Measurements from ENCODE around the gene R3HDM1. TPM values are rescaled to one million over a fixed set of nuclear protein-coding genes. Genes with fewer than 3 reads are reported as not detected.
A peak's percentile ranks its signal among the peaks of the same experiment; 100 is the strongest.

R3HDM1 gene
- total RNA-seq, 2 donors from 2014 or later, result 31.8 to 42.9 TPM

GRCh38 chr2:135755573-135755972 is 224.3 kb downstream of the R3HDM1 start:
- ATAC-seq (no peak), DNase-seq (no peak)
- Mint-ChIP-seq H3K27me3 (no peaks in the 10 kb centered on the region), H3K4me3 (no peak overlapping the region), H3K27ac (no peak overlapping the region), H3K36me3 (ENCODE audit: low read depth) (peaks cover 8% of the 10 kb centered on the region), H3K4me1 (peaks cover 2% of the 10 kb centered on the region)
- H3K9me3 ChIP-seq (ENCODE audit: control insufficient read depth, low read length, poor library complexity, severe bottlenecking), result peaks cover 12% of the 10 kb centered on the region

GRCh38 chr2:135756692-135757091 is 225.4 kb downstream of the R3HDM1 start:
- Mint-ChIP-seq H3K4me1 (peaks cover 2% of the 10 kb centered on the region), H3K27me3 (no peaks in the 10 kb centered on the region), H3K27ac (no peak overlapping the region)

DNA sequence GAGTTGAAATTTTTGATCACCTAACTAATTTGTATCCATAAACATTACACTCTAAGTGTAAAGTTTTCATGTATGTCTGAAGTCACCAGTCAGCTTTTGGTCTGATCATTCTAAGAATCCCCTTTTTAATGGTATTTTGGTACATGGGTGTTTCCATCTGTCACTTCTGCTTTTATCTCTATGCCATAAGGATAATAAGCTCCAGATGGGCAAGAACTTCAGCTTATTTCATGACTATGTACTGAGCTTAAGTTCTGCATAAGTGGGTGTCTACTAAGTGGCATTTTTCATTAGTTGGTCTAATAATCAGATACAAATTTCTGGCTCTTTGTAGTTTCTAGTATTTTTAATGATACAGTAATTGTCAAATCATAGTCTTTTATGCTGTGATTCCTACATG is 230.7 kb downstream of the R3HDM1 start:
- Mint-ChIP-seq H3K27me3 (no peaks in the 10 kb centered on the region), H3K4me1 (peaks cover 4% of the 10 kb centered on the region), H3K4me3 (no peak overlapping the region), H3K36me3 (ENCODE audit: low read depth) (peaks cover 5% of the 10 kb centered on the region), H3K27ac (peak overlapping the region; percentile 9)
- ATAC-seq, result no peak
- DNase-seq, result no peak
- peaks cover 4% of the 10 kb centered on the region for H3K9me3 ChIP-seq (ENCODE audit: control insufficient read depth, low read length, poor library complexity, severe bottlenecking)

More at GRCh38 chr2:135756692-135757091, 225.4 kb downstream of the R3HDM1 start:
- H3K9me3 ChIP-seq (ENCODE audit: control insufficient read depth, low read length, poor library complexity, severe bottlenecking), result peaks cover 12% of the 10 kb centered on the region
- no peak for DNase-seq
- ATAC-seq, result no peak
- H3K4me3 Mint-ChIP-seq, result no peak overlapping the region
- H3K36me3 Mint-ChIP-seq (ENCODE audit: low read depth), result peaks cover 8% of the 10 kb centered on the region

- H3K9me3 ChIP-seq (ENCODE audit: control insufficient read depth, low read length, poor library complexity, severe bottlenecking), result peaks cover under 1% of the 10 kb centered on the region
- no peak overlapping the region for H3K4me3 Mint-ChIP-seq
- H3K4me1 Mint-ChIP-seq, result peaks cover 7% of the 10 kb centered on the region
- DNase-seq (no peak), ATAC-seq (no peak)
- no peaks in the 10 kb centered on the region for H3K27me3 Mint-ChIP-seq
- peak overlapping the region; percentile 9 for H3K27ac Mint-ChIP-seq
- peaks cover 6% of the 10 kb centered on the region for H3K36me3 Mint-ChIP-seq (ENCODE audit: low read depth)
Measured at GRCh38 chr2:135762530-135762929, 231.2 kb downstream of the R3HDM1 start.

GRCh38 chr2:135768863-135769262 is 237.6 kb downstream of the R3HDM1 start:
- peaks cover 7% of the 10 kb centered on the region for H3K4me1 Mint-ChIP-seq
- peak overlapping the region; percentile 56 for H3K27ac Mint-ChIP-seq
- no peaks in the 10 kb centered on the region for H3K27me3 Mint-ChIP-seq
- H3K9me3 ChIP-seq (ENCODE audit: control insufficient read depth, low read length, poor library complexity, severe bottlenecking), result no peaks in the 10 kb centered on the region
- no peak overlapping the region for H3K4me3 Mint-ChIP-seq
- ATAC-seq, result no peak
- DNase-seq, result no peak
- H3K36me3 Mint-ChIP-seq (ENCODE audit: low read depth), result peaks cover 6% of the 10 kb centered on the region

GRCh38 chr2:135773319-135773718 is 242.0 kb downstream of the R3HDM1 start:
- H3K9me3 ChIP-seq (ENCODE audit: control insufficient read depth, low read length, poor library complexity, severe bottlenecking), result no peaks in the 10 kb centered on the region
- ATAC-seq, result no peak
- H3K4me3 Mint-ChIP-seq, result no peak overlapping the region
- H3K36me3 Mint-ChIP-seq (ENCODE audit: low read depth), result peaks cover 7% of the 10 kb centered on the region
- no peaks in the 10 kb centered on the region for H3K27me3 Mint-ChIP-seq
- no peaks in the 10 kb centered on the region for H3K4me1 Mint-ChIP-seq
- no peak overlapping the region for H3K27ac Mint-ChIP-seq
- DNase-seq, result no peak

- H3K9me3 ChIP-seq (ENCODE audit: control insufficient read depth, low read length, poor library complexity, severe bottlenecking), result no peaks in the 10 kb centered on the region
- Mint-ChIP-seq H3K27me3 (no peaks in the 10 kb centered on the region), H3K4me1 (no peaks in the 10 kb centered on the region), H3K4me3 (no peak overlapping the region), H3K36me3 (ENCODE audit: low read depth) (peaks cover 8% of the 10 kb centered on the region), H3K27ac (no peak overlapping the region)
- no peak for ATAC-seq
- DNase-seq, result no peak
Measured at GRCh38 chr2:135773917-135774316, 242.6 kb downstream of the R3HDM1 start.

Other genes with a start within 250 kb of the R3HDM1 start
- gene ZRANB3, start 266 bp upstream of the R3HDM1 start, total RNA-seq, result 1 to 10 TPM; 3.5 to 3.9 TPM
- gene UBXN4, start 210.4 kb downstream of the R3HDM1 start, total RNA-seq, result 100 to 1,000 TPM; 128 to 138 TPM